HPDE6-E6E7 (cell line): ENCODE data around the gene TRIM29.
A peak's percentile ranks its signal among the peaks of the same experiment; 100 is the strongest.
"Not testable (repeated sequence)": the region's sequence is repeated elsewhere in the genome, so short reads cannot be mapped to it uniquely, and the experiment has no call there.

ENCODE experiments used
- DNase-seq: peaks from one replicate; pipeline ENCODE4 v3.0.0; 2011; ENCODE audit warnings: missing footprints; ENCODE audit errors: extremely low spot score

TRIM29 gene

DNA sequence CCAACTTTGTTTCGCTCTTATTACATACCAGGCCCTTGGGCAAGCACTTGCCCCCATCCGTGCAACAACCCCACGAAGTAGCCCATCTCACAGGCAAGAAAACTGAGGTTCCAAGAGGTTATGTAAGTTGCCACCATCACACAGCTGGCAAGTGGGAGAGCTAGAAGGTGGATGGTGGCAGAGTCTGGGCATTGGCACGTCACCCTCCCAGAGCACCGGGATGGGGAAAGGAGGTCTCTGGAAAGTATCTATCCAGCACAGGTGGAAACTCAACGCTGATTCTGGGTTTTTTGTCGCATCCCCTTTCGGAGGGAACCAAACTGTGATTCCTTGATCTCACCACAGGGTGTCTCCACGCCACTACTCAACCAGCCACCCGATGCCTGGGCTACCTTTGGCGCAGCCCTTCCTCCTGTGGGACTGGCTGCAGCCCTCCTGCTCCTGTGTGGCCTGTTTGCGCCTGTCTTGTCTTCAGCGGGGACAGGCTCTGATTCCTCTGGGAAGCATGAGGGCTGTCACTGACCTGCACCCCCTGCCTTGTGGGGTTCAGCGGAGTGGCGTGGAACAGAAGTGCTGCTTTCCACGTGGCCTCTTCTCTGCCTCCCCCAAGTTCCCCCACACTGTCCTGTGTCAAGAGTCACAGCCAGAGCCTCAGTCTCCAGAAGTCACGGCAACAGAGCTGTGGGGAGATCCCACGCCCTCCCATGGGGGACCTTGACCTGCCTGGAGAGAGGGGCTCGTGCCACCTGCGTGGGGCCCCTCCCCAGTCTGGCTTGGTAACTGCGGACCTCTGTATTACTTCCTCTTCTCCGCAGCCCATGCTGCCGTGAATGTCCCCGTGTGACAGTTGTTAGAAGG lies 34.4 kb upstream of the TRIM29 start:
- peak; percentile 72 for DNase-seq

DNA sequence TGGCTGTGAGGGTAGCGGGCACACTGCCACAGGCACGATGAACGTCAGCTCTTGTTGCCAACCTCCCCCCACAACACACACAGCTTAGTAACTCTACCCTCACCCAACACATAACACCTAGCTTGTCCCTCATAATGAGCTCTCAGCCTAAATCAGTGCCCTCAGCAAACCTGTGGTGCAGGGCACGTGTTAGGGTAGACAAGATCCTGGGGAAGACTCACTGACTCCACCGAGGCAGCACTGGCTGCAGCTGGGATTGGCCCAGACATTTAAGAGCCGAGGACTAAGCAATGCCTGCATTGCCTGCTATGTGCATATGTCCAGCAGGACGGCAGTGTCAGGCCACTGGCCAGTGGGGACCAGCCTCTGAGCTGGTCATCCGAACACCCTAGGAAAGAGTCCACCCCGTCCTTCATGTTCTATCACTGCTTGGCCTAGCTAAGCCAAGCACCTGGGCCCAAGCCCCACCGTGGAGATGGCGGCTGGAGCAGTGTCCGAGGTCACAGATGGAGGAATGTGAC lies 32.9 kb upstream of the TRIM29 start:
- no peak for DNase-seq

DNA sequence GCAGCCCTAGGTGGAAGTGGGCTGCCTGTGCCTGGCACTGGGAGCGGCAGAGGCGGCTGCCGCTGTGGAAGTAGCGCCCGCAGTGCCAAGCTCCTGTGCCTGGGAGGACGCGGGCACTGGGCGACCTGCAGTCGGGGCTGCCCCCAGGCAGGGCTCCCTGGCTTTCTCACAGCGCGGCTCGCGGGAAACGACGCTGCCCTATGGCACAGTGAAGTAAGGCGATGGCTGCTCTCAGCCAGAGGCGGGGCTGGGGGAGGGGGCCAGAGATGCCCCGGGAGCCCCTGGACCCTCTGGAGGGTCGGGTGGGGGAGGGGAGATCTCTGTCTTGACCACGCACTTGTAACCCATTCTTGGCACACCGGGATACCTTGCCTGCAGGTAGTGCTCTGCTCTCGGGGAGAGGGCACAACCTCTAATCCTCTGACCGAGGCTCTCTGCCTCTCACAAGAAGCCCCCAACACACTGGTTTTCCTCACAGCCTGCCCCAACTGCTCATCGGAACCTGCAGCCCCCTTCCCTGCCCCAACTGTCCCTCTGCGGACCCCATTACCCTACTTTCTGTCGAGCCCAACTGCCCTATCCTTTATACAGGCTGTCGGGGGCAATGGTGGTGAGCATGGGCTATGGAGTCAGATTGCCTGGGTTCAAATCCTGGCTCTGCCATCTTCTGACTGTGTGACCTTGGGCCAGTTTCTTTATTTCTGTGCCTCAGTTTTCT lies 32.2 kb upstream of the TRIM29 start:
- no peak for DNase-seq

DNA sequence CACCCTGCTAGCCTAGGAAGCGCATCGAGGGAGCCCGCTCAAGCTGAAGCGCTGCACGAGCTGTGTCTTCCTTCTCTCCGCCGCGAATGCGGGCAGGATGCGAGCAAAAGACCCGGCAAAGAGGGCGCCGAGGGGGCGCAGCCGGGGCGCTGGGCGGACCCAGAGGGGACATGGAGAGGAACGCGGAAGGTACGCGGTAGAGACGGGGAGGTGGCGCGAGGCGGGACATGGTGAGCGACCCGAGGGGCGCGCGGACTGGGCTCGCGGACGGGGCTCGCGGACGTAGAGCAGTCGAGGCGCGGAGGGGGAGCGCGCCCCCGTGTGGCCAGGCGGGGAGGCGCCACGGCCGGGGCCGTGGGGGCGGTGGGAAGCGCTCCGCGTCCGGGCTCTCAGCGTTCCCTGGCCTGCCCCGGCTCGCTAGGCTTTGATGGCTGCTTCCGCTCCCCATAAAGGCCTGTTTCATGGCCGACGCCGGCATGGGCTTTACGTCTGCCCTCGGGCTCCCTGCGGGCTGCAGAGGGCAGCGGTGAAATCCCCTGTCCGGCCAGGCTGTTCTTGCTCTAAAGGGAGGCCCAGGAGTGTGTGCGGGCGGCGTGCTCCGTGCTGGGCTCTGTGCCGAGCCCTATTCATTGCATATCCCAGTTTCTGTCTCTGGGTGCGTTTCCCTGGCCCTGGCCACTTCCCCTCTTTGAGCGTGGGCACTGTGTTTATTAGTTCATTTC lies 31.2 kb upstream of the TRIM29 start:
- peak; percentile 67 for DNase-seq

DNA sequence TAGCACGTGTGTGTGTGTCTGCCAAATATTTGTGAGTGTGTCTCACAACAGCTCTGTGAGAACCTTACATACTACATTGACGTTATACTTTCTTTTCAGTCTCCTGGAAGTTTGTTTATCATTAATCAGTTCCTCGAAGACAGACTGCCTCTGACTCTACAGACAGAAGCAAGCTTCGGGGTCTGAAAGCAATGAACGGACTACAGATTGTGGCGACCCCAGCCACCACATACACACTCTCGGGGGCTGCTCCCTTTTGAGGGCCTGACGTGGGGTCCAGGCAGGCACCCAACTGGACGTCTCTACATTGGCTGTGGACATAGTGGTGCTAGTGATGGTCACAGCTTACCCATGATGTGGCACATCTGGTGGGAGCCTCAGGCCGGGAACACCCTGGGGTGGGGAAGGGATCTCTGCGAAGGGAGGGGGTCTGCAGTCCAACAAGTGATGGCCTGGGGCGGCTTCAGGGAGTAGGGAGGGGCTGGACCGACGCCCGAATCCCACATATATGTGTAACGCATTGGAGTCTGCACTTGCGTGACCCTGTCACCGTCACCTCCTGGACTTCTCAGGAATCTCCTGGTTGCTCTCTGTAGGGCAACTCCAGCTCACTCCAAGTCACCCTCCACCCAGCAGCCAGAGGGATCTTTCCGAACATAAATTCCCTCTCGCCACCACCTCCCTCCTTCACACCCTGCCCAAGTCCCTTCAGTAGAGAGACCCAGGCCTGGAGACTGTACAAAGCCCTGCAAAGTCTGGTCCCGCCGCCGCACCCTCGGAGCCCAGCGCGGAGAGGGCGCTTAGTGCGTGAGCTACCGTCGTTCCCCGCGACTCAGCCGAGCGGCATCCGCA lies 30.4 kb upstream of the TRIM29 start:
- DNase-seq, result no peak

DNA sequence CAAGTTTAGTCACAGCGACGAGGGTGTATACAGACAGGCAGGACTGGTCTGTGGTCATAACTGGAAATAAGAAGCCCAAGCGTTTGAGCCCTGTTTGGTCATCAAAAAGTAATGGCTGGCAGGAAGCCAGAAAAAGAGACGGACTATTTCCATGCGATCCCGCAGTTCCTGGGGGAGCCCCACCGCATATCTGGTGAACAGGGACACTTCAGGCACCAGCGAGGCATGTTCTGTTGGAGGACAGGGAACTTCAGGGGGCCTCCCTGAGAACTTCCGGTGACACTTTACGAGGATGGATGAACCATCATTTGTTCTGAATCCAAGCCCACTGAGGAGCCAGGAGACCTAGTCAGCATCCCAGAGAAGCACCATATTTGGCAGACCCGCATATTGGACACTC lies 29.7 kb upstream of the TRIM29 start:
- no peak for DNase-seq

DNA sequence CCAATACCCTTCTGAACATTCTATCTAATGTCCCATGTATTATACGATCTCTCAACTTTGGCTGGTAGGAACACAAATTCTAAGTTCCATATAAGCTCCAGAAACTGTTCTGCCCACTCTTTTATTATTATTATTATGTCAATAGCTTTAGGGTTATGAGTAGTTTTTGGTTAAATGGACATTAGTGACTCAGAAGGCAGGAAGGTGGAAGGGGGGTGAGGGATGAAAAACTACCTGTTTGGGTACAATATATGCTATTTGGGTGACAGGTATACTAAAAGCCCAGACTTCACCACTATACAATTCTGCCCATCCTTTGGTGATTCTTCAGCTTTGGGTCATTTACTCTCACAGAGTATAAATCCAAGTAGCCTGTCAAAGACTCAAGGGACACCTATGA lies 22.5 kb upstream of the TRIM29 start:
- no peak for DNase-seq

DNA sequence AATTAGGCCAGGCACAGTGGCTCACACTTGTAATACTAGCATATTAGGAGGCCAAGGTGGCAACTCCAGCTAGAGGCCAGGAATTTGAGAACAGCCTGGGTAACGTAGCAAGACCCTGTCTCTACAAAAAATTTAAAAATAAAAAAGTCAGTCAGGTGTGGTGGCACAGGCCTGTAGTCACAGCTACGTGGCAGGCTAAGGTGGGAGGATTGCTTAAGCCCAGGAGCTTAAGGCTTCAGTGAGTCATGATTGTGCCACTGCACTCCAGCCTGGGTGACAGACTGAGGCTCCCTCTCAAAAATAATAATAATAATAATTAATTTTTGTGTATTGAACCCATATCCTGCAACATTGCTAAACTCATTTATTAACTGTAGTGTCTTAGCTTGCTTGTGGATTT lies 15.3 kb upstream of the TRIM29 start:
- no peak for DNase-seq

DNA sequence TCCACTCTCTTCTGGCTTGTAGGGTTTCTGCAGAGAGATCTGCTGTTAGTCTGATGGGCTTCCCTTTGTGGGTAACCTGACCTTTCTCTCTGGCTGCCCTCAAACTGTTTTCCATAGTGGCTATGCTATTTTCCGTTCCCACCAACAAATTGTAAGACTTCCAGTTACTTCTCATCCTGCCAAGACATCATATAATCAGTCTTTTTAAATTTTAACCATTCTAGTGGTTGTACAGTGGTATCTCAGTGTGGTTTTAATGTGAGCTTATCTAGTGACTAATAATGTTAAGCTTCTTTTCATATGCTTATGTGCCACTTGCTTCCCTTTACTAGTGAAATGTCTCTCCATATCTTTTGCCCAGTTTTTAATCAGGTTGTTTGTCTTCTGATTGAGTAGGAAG lies 13.6 kb upstream of the TRIM29 start:
- no peak for DNase-seq

DNA sequence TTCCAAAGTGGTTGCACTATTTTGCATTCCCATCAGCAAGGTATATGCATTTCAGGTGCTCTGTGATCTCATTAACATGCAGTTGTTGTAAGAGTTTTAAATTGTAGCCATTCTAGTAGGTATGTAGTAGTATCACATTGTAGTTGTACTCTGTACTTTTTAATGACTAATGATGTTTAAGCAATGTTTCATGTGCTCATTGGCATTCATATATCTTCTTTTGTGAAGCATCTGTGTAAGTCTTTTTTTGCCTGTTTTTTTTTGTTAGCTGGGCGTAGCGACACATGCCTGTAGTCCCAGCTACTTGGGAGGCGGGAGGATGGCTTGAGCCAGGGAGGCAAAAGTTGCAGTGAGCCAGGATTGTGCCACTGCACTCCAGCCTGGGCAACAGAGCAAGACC lies 11.3 kb upstream of the TRIM29 start:
- no peak for DNase-seq

DNA sequence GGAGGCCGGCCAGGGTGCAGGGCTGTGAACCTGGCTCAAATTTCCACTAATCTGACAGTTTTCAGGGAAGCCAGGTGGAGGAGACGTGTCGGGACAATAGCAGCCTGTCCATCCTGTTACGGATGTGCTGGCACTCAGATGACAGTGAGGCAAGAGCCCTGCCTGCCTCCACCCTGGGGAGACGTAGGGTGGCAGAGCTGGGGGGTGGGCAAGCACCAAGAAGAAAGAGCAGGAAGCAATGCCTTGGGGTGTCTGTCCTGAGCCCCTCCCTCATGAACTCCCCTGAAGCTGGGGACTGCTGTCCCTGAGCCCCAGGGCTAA lies 10.0 kb upstream of the TRIM29 start:
- no peak for DNase-seq

DNA sequence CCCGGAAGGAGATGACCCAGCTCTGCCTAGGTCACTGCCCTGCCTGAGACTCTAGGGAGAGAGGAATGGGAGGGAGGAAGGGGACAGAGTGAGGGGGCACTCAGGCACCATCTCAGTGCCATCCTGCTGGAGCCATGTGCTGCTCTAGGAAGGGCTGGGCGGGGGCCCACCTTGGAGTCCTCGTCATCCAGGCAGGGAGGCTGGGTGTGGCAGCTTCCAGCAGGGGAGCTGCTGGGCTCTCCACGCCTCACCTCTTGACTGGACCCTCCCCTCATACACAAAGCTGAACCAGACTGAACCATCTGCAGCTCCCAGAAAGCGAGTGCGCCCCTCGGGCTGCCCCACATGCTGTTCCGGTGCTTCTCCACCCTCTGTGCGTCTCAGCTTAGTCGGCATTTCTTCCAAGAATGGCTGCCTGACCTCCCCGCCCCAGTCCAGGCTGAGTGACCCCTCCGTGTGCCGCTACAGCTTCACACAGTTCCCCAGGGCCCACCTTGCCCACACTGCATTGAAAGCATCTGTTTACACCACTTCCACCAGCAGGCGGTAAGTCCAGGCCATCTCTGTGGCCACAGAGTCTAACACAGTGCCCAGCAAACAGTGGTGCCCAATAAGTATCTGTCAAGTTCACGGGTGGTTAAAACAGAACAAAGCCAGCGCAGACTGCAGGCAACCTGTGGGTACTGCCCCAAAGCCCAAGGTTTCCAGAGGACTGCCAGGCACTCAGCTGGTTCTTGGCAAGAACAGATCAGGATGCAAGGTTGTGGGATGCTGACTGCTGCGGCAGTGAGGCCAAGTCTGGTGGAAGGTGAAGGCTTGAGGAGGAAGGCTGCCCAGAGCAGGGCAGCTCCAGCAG lies 9.4 kb upstream of the TRIM29 start:
- no peak for DNase-seq

DNA sequence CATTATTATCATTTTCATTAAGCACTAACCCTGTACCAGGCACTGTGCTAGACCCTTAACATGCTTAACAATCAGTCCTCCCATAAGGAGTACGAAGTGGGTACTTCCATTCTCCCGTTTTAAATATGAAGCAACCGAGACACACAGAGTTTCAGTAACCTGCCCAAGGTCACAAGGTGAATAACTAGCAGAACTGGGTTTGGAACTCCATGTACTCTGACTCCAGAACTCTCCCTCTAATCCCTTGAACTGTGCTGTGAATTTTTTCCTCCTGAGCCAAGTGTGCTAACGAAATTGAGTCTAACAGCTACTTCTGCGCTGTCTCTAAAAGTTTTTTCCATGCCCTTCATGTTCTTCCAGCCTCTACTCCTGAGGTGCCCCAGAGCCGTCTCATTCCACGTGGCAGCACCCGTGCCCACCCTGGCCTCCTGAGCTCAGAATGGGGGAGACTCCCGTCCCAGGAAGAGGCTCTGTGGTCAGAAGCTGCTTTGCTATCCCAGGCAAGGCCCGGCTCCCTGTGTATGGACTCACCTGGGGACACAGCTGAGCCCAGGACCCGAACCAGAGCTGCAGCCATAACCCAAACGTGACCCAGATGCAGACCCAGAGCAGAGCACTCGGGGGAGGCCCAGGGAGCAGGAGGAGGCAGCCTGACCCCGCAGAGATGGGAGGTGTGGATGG lies 8.6 kb upstream of the TRIM29 start:
- no peak for DNase-seq

DNA sequence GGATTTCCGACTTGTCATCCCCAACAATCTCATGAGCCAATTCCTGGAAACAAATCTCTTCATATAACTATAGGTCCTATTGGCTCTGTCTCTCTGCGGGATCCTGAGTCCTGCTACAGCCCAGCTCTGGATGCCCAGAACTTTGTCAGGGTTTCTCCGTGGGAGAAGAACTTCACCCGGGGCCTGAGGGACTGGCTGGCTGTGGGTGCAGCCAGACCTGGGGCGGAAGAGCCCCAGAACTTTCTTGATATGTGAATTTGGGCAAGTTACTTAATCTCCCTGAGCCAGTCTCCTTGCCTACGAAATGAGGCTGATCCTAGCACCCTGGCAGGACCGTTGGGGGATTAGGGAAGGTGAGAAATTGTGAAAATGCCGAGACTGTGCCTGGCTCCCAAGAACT lies 6.6 kb upstream of the TRIM29 start:
- DNase-seq, result no peak

DNA sequence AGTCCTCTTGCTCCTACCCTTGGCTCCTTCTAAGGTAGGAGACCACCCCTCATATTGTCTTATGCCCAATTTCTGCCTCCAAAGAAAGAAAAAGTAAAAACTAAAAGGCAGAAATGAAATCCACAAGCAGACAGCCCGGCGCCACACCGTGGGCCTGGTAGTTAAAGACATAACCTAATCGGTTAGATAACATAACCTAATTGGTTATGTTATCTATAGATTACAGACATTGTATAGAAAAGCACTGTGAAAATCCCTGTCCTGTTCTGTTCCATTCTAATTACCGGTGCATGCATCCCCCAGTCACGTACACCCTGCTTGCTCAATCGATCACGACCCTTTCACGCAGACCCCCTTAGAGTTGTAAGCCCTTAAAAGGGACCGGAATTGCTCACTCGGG lies 5.6 kb upstream of the TRIM29 start:
- not testable (repeated sequence) for DNase-seq

DNA sequence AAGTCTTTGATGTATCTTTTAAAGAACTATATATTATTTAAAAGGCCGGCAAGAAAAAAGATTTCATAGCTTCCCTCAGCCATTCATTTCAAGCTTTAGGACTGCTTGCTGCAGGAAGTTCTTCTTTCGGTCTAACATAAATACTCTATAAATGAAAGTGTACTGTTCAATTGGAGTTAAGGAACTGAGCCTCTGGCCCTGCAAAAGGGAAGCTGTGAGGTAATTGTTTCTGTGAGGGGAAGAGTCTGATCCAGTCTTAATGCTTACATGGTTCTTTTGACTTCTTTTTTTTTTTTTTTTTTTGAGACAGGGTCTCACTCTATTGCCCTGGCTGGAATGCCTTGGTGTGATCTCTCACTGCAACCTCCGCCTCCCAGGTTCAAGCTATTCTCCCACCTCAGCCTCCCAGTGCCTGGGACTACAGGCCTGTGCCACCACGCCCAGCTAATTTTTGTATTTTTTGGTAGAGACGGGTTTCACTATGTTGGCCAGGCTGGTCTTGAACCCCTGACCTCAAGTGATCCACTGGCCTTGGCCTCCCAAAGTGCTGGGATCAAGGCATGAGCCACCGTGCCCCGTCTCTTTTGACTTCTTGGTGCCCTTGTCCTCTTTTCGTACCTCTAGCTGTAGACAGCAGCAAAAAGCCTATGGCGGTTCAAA lies 4.7 kb upstream of the TRIM29 start:
- no peak for DNase-seq

DNA sequence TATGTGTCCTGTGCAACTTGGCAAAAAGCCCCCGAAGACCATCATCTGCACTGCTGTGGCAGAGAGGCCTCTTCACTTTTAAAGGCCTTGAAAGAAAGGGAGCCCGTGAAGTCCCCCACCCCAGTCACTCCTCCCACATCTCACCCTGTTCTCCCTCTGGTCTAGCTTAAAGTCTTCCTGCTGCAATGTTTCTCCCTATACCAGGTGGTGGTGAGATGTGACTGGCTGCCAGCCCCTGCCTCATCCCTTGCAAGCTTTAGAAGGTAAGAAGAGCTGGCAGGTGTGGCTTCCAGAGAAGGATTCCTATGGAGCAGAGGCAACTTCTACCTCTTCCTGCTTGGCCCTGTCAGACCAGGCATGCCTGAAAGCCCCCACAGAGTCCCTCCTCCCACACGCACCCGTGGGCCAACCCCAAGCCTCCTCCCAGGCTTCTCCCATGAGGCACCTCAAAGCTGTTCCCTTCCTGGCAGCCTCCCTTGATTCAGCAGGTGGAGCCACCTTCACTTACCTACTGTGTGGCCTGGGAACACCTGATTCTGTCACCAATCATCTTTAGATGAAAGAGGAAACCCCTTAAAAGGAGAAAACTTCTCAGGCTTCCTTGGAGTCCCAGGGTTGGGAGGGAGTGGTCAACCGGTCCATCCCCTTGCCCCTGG lies 4.0 kb upstream of the TRIM29 start:
- no peak for DNase-seq

DNA sequence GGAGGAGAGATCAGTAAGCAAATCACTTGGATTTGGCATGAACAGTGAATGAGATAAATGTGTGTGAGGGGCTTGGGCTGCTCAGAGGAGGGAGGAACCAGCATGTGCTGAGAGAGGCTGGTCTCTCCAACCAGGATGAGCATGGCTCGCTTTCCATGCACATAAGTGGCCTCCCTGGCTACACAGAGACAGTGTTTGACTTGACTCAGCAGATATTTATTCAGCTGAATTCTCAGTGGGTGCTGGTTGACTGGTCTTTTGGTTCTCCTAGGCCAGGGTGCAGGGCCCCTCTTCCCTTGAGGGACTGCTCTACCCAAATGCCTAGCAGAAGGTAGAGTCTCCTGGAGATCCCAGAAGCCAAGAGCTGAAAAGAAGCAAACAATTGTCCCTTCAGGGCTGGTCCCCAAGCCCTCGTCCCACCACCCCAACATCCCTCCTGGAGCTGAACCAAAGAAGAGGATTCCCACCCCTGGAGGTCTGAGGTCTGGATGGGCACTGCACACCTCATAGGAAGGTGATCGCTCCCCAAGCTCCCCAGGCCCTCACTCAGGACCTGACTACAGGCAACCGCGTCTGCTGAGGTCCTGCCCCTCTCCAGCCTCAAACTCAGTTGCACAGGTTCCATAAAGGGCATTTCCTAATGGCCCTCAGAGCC lies 3.3 kb upstream of the TRIM29 start:
- DNase-seq, result no peak
